NCI-H345 treated with DMSO at 0.1 percent for 48 hours (cell line): ENCODE results near the gene ANKLE2.
"Not testable (repeated sequence)": the region's sequence is repeated elsewhere in the genome, so short reads cannot be mapped to it uniquely, and the experiment has no call there.

ENCODE experiments used
- DNase-seq: peaks from one replicate; lab custom pipeline; 2025; ENCODE audit not compliant: unreplicated experiment; lab: John Stamatoyannopoulos, UW

Gene ANKLE2

GRCh38 chr12:132761032-132761920 lies at the start of gene ANKLE2:
Gene ANKLE2, minus strand, starts transcription at chr12:132761832. Its CDS starts 34 bp downstream, at chr12:132761798.
- DNase-seq = no peak

- DNase-seq = not testable (repeated sequence)
These were observed 47.8 kb upstream of the ANKLE2 start for GRCh38 chr12:132809391-132809790.

- no peak for DNase-seq
These were observed 45.9 kb upstream of the ANKLE2 start for GRCh38 chr12:132807295-132808092.

GRCh38 chr12:132806857-132807256 lies 45.2 kb upstream of the ANKLE2 start:
- DNase-seq = no peak

GRCh38 chr12:132804426-132804861 lies 42.8 kb upstream of the ANKLE2 start:
- no peak for DNase-seq

GRCh38 chr12:132803888-132804287 lies 42.3 kb upstream of the ANKLE2 start:
- no peak for DNase-seq

GRCh38 chr12:132803125-132803524 lies 41.5 kb upstream of the ANKLE2 start:
- no peak for DNase-seq

GRCh38 chr12:132801741-132802140 lies 40.1 kb upstream of the ANKLE2 start:
- no peak for DNase-seq

GRCh38 chr12:132798836-132799235 lies 37.2 kb upstream of the ANKLE2 start:
- DNase-seq = no peak

GRCh38 chr12:132797820-132798570 lies 36.4 kb upstream of the ANKLE2 start:
- no peak for DNase-seq

- DNase-seq = no peak
These were observed 34.2 kb upstream of the ANKLE2 start for GRCh38 chr12:132795847-132796246.

- DNase-seq = not testable (repeated sequence)
These were observed 30.3 kb upstream of the ANKLE2 start for GRCh38 chr12:132791940-132792339.

- no peak for DNase-seq
These were observed 27.5 kb upstream of the ANKLE2 start for GRCh38 chr12:132789099-132789471.

GRCh38 chr12:132788375-132789098 lies 26.9 kb upstream of the ANKLE2 start:
- DNase-seq = no peak

- DNase-seq = no peak
These were observed 26.2 kb upstream of the ANKLE2 start for GRCh38 chr12:132787877-132788276.

- DNase-seq = no peak
These were observed 24.6 kb upstream of the ANKLE2 start for GRCh38 chr12:132786192-132786591.

GRCh38 chr12:132784580-132784979 lies 22.9 kb upstream of the ANKLE2 start:
- no peak for DNase-seq

- DNase-seq = no peak
These were observed 22.4 kb upstream of the ANKLE2 start for GRCh38 chr12:132783917-132784531.

- DNase-seq = no peak
These were observed 20.3 kb upstream of the ANKLE2 start for GRCh38 chr12:132781938-132782337.

- DNase-seq = no peak
These were observed 18.2 kb upstream of the ANKLE2 start for GRCh38 chr12:132779781-132780353.
